HuH-7.5 (cell line): ENCODE results near the gene SLC23A3.

Experiments used
- DNase-seq: peaks from one replicate; pipeline ENCODE4 v3.0.0; 2011; ENCODE audit warnings: low spot score

SLC23A3 gene

GRCh38 chr2:219169930-219170654 is at the start of gene SLC23A3:
SLC23A3 (minus strand) TSS chr2:219170029; CDS start chr2:219169984, 45 bp downstream.
- no peak for DNase-seq

- peak; percentile 97 for DNase-seq
These were observed 49.2 kb upstream of the SLC23A3 start, which contains the start of gene ABCB6 for GRCh38 chr2:219218732-219219701. ABCB6 (minus strand) TSS chr2:219218958; CDS start chr2:219218673, 285 bp downstream.

- peak; percentile 49 for DNase-seq
These were observed 48.4 kb upstream of the SLC23A3 start for GRCh38 chr2:219218217-219218731.

- no peak for DNase-seq
These were observed 46.7 kb upstream of the SLC23A3 start for GRCh38 chr2:219216535-219216915.

- DNase-seq = no peak
These were observed 46.2 kb upstream of the SLC23A3 start for GRCh38 chr2:219215871-219216534.

GRCh38 chr2:219214786-219215185 is 45.0 kb upstream of the SLC23A3 start:
- DNase-seq = no peak

- DNase-seq = no peak
These were observed 44.3 kb upstream of the SLC23A3 start for GRCh38 chr2:219214141-219214540.

GRCh38 chr2:219213486-219214071 is 43.8 kb upstream of the SLC23A3 start:
- DNase-seq = no peak

GRCh38 chr2:219213026-219213415 is 43.2 kb upstream of the SLC23A3 start:
- no peak for DNase-seq

- no peak for DNase-seq
These were observed 41.1 kb upstream of the SLC23A3 start for GRCh38 chr2:219210886-219211362.

GRCh38 chr2:219210196-219210885 is 40.5 kb upstream of the SLC23A3 start:
- DNase-seq = no peak

- DNase-seq = no peak
These were observed 39.7 kb upstream of the SLC23A3 start for GRCh38 chr2:219209236-219210195.

GRCh38 chr2:219207884-219208740 is 38.3 kb upstream of the SLC23A3 start:
- no peak for DNase-seq

GRCh38 chr2:219207134-219207883 is 37.5 kb upstream of the SLC23A3 start:
- no peak for DNase-seq

- DNase-seq = peak; percentile 93
These were observed 36.7 kb upstream of the SLC23A3 start, which contains the start of gene ZFAND2B for GRCh38 chr2:219206328-219207133. ZFAND2B (plus strand) TSS chr2:219206782; CDS start chr2:219206988, 206 bp downstream.

GRCh38 chr2:219205981-219206327 is 36.1 kb upstream of the SLC23A3 start:
- no peak for DNase-seq

GRCh38 chr2:219205165-219205538 is 35.3 kb upstream of the SLC23A3 start:
- no peak for DNase-seq
